GM19043 (cell line): ENCODE results near the gene TRMT10B.
"Not testable (repeated sequence)": the region's sequence is repeated elsewhere in the genome, so short reads cannot be mapped to it uniquely, and the experiment has no call there.

Source experiments
- ATAC-seq: cut with Tn5 transposase; IDR thresholded peaks from one replicate; pipeline ENCODE4 v1.9.1; 2021; ENCODE audit warnings: low read depth; ENCODE audit not compliant: unreplicated experiment

Gene TRMT10B

GRCh38 chr9:37798677-37799076 is 45.1 kb downstream of the TRMT10B start:
- ATAC-seq, result no peak

DNA sequence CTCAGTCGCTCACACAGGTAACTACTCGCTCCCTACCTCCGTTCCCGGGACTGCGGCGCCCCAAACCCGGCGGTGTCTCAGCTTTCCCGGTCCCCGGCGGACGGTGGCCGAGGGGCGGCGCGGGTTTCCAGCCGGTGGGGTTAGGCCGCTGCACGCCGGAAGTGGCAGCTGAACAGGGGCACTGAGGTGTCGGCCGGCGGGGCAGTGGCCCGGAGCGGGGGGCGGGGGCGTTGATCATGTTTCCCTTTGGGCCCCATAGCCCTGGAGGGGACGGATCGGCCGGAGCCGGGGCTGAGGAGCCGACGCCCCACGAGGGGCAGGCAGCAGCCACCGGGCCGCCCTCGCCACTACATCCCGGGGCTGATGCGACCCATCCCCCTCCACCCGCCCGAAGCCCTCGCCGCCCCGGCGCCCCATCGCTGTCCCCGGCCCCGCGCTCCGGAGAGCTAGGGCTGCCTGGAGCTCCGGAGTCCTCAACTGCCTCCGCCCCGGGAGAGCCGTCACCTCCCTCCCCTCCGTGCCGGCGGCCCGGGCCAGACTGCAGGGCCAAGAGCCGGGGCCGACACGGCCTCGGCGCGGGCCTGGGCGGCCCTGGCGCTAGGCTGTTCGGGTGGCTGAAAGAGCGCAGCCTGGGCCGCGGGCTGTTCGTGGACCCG is 47.2 kb downstream of the TRMT10B start, which contains the start of gene DCAF10:
Gene DCAF10, plus strand, starts transcription at position 167 of the 656 bp plus-strand sequence. Its CDS starts 70 bp downstream, at position 237.
- ATAC-seq, result peak; percentile 55

GRCh38 chr9:37801287-37801850 is 47.8 kb downstream of the TRMT10B start:
- ATAC-seq, result peak; percentile 34

GRCh38 chr9:37801959-37802711 is 48.5 kb downstream of the TRMT10B start:
- no peak for ATAC-seq

DNA sequence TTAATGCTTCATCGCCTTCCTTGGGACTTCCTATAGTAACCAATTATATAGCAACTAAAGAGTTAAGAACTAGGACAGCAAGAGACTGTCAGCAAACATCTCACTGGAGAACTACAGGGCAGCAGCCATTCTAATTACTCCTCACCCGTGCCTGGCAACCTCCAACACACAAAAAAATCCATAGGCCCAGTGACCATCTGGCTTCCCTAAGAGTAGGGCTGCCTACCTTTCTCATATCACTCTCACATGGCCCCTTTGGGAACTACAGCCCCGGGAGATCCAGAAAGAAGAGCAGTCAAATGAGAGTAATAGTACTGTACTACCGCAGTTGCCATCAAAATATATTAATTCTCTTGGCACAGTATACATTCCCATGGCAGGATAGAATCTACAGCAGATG is 52.7 kb downstream of the TRMT10B start:
- ATAC-seq, result no peak

DNA sequence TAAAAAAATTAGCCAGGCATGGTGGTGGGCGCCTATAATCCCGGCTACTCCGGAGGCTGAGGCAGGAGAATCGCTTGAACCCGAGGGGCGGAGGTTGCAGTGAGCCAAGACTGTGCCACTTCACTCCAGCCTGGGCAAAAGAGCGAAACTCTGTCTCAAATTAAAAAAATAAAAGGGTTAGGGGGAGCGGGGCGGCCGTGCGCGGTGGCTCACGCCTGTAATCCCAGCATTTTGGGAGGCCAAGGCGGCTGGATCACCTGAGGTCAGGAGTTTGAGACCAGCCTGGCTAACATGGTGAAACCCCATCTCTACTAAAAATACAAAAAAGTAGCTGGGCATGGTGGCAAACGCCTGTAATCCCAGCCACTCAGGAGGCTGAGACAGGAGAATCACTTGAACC is 56.1 kb downstream of the TRMT10B start:
- ATAC-seq, result not testable (repeated sequence)

GRCh38 chr9:37811906-37812476 is 58.4 kb downstream of the TRMT10B start:
- no peak for ATAC-seq

- ATAC-seq, result no peak
Observed at GRCh38 chr9:37812773-37813379, 59.3 kb downstream of the TRMT10B start.

- no peak for ATAC-seq
Observed at GRCh38 chr9:37818849-37819248, 65.2 kb downstream of the TRMT10B start.

GRCh38 chr9:37820142-37820541 is 66.5 kb downstream of the TRMT10B start:
- no peak for ATAC-seq

DNA sequence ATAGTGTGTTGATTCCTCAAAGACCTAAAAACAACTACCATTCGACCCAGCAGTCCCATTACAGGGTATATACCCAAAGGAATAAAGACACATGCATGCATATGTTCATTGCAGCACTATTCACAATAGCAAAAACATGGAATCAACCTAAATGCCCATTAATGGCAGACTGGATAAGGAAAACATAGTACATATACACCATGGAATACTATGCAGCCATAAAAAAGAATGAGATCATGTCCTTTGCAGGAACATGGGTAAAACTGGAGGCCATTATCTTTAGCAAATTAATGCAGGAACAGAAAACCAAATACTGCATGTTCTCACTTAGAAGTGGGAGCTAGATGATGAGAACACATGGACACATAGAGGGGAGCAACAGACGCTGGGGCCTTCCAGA is 71.6 kb downstream of the TRMT10B start:
- not testable (repeated sequence) for ATAC-seq

- ATAC-seq, result no peak
Observed at GRCh38 chr9:37827483-37828165, 74.0 kb downstream of the TRMT10B start.
